GM21619 (cell line): ENCODE data around the gene NRSN2.

Experiments
- ATAC-seq: cut with Tn5 transposase; IDR thresholded peaks from one replicate; pipeline ENCODE4 v1.9.1; 2021; ENCODE audit not compliant: unreplicated experiment

Gene NRSN2

DNA sequence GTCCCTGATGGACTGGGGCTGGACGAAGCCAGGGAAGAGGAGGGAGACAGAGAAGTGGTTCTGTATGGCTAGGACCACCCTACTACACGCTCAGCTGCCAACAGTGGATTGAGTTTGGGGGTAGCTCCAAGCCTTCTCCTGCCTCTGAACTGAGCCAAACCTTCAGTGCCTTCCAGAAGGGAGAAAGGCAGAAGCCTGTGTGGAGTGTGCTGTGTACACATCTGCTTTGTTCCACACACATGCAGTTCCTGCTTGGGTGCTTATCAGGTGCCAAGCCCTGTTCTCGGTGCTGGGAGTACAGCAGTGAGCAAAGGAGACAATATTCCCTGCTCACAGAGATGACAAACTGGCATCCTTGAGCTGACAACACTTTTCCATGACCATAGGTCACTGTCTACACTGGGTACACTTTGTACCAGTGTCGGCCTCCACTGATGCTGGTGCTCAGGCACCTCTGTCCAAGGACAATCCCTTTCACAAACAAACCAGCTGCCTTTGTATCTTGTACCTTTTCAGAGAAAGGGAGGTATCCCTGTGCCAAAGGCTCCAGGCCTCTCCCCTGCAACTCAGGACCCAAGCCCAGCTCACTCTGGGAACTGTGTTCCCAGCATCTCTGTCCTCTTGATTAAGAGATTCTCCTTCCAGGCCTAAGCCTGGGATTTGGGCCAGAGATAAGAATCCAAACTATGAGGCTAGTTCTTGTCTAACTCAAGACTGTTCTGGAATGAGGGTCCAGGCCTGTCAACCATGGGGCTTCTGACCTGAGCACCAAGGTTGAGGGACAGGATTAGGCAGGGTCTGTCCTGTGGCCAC, 49.9 kb downstream of the NRSN2 start:
- ATAC-seq, result no peak

DNA sequence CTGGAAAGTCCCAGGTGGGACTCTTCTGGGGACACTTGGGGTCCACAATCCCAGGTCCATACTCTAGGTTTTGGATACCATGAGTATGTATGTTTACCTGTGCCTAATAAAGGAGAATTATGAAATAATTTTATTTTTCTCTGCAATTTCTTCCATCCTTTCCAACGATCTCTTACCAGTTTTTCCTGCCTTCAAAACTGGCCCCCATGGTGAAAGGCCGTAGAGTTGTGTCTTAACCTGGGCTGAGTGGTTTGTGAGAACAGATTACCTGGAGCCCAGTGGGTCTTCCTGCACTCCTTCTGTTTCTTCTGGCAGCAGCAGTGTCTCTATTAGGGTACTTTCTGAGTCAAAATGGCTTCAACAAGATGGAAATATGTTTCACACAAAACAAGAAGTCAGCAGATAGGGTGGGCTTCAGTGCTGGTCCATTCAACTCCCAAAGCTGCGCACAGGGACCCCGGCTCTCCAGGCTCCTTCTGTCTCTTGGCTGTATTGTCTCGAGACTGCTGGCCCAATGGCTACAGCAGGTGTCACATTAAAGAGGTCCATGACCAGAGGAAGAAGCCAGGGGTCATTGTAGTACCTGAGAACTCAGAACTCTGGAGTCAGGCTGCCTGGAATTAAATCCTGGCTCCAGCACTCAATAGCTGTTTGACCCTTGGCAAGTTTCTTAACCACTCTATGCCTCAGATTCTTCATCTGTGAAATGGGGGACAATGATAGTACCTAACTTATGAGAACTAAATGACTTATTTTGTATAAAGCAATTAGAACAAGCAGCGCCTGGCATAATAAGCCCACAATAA, 50.7 kb downstream of the NRSN2 start:
- ATAC-seq, result no peak

DNA sequence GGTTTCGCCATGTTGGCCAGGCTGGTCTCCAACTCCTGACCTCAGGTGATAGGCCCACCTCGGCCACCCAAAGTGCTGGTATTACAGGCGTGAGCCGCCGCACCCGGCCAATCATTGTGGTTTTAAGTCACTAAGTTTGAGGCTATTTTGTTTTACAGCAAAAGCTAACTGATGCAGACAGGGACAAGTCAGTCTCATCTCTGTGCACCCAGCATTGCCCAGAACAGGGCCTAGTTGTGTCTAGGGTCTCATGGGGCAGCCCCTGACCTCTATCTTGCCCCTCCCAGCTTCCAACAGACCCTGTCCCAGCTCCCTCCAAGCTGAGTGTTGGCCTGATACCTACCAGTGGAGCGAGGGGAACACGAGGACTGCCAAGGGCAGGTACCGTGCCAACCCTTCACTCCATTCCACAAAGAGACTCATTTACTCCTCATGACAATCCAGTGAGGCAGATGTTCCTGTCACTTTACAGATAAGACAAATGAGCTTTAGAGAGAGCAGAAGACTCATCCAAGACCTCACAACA, 52.3 kb downstream of the NRSN2 start:
- no peak for ATAC-seq

DNA sequence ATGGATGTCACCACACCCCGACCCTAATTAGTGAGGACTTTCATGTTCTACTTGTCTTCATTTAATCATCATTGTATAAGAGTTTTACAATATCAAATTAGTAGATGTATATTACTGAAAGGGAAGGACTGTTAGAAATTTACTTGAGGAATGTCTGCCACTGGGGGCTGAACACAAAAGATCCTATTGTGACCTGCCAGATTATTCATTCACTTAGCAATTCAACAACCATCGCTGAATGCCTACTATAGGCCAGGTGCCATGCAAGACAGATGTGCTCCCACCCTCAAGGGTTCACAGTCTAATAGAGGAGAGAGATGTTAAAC, 53.2 kb downstream of the NRSN2 start:
- ATAC-seq, result no peak

DNA sequence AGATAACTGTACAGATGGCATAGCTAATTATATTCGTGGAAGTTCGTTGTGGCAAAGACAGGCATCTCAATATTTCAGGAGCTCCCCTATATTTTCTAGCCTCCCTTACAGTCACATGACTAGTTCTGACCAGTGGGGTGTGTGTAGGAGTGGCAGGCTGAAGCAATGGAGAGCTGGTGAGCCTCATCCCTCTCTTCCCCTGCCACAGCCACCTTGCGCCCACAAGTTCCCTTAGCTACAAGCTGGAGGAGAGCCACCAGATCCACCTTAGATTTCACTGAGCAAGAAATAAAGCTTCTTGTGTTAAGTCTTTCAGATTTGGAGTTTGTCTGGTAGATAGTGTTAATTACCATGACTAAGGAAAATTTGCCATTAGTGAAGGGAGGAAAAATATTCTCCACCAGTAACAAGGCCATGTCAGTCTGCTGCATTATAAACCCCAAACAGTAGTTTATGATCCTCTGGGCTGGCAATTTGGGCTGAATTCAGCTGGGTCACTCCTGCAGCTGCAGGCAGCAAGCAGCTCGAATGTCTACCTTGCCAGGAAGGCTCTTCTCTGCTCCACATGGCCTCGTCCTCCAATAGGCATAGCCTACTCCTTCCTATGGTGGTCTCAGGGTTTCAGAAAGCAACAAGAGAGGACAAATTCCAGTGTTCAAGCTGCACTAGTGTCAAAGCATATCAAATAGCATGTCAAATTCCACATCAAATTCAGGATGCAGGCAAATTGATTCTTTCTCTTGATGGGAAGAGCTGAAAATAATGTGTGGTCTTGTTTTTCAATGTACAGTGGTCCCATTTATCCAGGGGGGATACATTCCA, 53.8 kb downstream of the NRSN2 start:
- ATAC-seq, result no peak

DNA sequence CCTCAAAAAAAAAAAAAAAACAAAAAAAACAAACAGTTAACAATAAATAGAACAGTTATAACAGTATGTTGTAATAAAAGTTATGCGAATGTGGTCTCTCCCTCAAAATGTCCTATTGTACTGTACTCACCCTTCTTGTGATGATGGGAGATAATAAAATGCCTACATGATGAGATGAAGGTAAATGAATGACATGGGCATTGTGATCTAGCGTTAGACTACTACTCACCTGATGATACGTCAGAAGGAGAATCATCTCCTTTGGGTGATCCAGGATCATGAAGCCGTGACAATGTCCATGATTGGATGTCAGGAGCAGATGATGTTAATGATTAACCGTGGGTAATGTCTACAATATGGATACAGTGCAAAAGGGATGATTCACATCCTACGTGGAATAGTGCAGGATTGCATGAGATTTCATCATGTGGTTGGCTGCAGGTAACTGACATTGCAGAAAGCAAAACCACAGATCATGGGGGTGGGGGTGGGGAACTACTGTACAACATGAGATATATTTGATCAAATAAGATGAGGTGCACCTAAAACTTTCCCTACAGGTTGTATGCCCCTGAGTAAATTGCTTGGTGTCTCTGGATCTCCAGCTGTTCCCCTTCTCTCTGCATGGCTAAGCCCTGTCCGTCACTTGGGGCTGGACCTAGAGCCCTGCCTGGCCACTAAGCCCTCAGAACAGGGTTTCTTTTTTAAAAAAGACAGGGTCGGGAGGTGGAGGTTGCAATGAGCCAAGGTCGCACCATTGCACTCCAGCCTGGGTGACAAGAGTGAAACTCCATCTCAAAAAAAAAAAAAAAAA, 55.0 kb downstream of the NRSN2 start:
- ATAC-seq, result no peak

DNA sequence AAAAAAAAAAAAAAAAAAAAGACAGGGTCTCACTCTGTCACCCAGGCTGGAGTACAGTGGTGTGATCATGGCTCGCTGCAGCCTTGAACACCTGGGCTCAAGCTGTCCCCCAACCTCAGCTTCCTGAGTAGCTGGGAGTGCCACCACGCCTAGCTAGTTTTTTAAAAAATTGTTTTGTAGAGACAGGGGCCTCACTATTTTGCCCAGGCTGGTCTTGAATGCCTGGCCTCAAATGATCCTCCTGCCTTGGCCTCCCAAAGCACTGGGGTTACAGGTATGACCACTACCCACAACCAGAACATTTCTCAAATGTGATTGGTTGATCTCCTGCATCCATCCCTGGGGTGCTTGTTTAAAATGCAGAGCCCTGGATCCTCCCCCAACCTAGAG, 55.6 kb downstream of the NRSN2 start:
- ATAC-seq, result no peak

DNA sequence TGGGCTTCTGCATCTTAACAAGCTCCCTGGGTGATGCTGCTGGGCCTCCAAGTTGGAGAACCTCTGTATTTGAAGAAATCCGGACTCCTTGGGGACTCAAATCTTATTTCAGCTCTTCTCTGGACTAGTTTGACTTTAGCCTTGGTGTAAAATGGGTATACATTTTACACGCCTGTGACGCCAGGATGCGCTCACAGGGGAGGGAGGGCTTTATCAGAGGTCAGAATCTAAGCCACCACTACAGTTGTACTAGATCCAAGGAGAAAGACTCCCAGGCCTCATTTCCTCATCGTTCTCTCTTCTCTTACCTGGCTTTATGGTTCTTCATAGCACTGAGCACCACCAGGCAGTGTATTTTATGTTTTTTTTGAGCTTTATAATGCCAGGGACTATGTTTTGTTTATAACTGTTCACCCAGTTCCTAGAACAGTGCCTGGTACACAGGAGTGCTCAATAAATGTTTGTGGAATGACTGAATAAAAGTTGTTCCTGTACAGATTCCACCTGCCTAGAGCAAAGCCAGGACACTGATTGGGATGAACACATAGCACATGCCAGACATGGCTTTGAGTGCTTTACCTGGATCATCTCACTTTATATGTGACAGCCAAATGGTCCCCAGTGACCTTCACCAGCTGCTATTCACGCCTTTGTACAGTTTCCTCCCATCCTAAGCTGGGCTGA, 56.1 kb downstream of the NRSN2 start:
- ATAC-seq, result no peak

DNA sequence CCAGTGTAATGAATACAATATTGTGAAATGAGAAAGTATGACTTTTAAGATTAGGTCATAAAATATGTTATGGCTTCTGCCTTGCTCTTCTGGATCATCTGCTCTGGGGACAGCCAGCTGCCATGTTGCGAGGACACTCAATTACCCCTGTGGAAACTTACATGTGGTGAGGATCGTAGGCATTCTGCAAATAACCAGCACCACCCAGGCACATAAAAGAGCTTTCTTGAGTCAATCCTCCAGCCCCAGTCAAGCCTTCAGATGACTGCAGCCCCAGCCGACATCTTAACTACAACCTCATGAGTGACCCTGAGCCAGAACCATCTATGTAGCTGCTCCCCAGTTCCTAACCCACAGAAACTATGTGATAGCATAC, 56.7 kb downstream of the NRSN2 start:
- no peak for ATAC-seq

DNA sequence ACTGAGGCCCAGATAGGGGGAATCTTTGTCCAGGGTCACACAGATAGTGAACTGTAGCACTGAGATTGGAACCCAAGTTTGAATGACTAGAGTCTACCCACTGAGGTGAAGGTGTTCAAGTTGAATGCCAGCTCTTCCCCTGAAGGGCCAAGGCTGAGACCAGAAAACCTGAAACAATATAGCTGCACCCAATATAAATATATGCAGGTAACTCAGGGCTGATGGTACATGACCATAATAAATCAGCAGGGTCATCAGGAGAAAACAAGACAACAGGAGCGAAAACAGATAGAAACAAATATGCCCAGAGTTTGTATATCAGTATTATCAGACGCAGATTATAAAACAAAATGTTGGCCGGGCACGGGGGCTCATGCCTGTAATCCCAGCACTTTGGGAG, 57.2 kb downstream of the NRSN2 start:
- ATAC-seq, result no peak
